GM12878 (cell line): Measurements from ENCODE around the gene SVOP. TPM values are rescaled to one million over a fixed set of nuclear protein-coding genes. Genes with fewer than 3 reads are reported as not detected.

Experiments
- ATAC-seq: fragments of 200-7000 bp; cut with Tn5 transposase; 3 replicates; pipeline ENCODE4 v1.9.1; 2020; ENCODE audit warnings: mild to moderate bottlenecking, moderate library complexity
- BruUV-seq: library from RNA; stranded (reverse); fragments of 400-500 nt; replicated peaks from 2 replicates; lab custom pipeline; 2021; lab: Mats Ljungman, UMichigan
- CTCF ChIA-PET: fragments of 300-600 bp; sonication (Branson Sonifier 250); formaldehyde crosslinking; extraction: SDS; loops from one replicate; lab custom pipeline; 2021; ENCODE audit warnings: inconsistent platforms; lab: Yijun Ruan, JAX
- POLR2A ChIA-PET: fragments of 350-600 bp; formaldehyde crosslinking; extraction: SDS; loops from one replicate; lab custom pipeline; 2021; ENCODE audit warnings: inconsistent platforms; lab: Charles Lee
- RAD21 ChIA-PET: fragments of 300-600 bp; sonication (Branson Sonifier 250); formaldehyde crosslinking; loops from one replicate; lab custom pipeline; 2023; ENCODE audit warnings: antibody characterized with exemption; ENCODE audit not compliant: unreplicated experiment; lab: Charles Lee
- SMC1A ChIA-PET: fragments of 300-600 bp; sonication (Branson Sonifier 250); formaldehyde crosslinking; loops from one replicate; lab custom pipeline; 2023; ENCODE audit not compliant: unreplicated experiment, uncharacterized antibody; lab: Charles Lee
- DNase-seq: peaks from one replicate; pipeline ENCODE4 v3.0.0-alpha.2; 2011; ENCODE audit warnings: low read depth, low spot score
- FAIRE-seq: peaks from 3 replicates; lab custom pipeline; 2011; peaks lifted over from hg19 to GRCh38; lab: Jason Lieb, UNC
- H2AFZ ChIP-seq: 2 replicates; pipeline ENCODE4 v1.6.0; 2011; ENCODE audit warnings: low read depth, low read length, control low read depth; ENCODE audit not compliant: control insufficient read depth
- H3K27ac ChIP-seq: 2 replicates; pipeline ENCODE4 v1.5.1; 2011; ENCODE audit warnings: control low read depth; ENCODE audit not compliant: control insufficient read depth, insufficient read depth
- H3K27me3 ChIP-seq, 2 experiments: replicated peaks in 1 of 2; 2 replicates each; pipeline versions ENCODE4 v1.6.0 to v1.6.1; 2011; ENCODE audit warnings: low read length in 1 of 2; ENCODE audit not compliant: control insufficient read depth in 2 of 2, insufficient read depth in 2 of 2
- H3K36me3 ChIP-seq, 2 experiments: 2 replicates each; pipeline ENCODE4 v1.5.1; 2011; ENCODE audit warnings: low read length in 1 of 2; ENCODE audit not compliant: control insufficient read depth in 2 of 2, insufficient read depth in 2 of 2
- H3K4me1 ChIP-seq: 2 replicates; pipeline ENCODE4 v1.6.1; 2011; ENCODE audit warnings: mild to moderate bottlenecking, low read length, moderate library complexity, mixed read lengths; ENCODE audit not compliant: control insufficient read depth, insufficient read depth
- H3K4me2 ChIP-seq: 2 replicates; pipeline ENCODE4 v1.6.0; 2011; ENCODE audit warnings: control low read depth; ENCODE audit not compliant: control insufficient read depth, insufficient read depth
- H3K4me3 ChIP-seq: fragments of 200-600 bp; sonication (generic); 2 replicates; pipeline ENCODE4 v1.5.1; 2016
- H3K79me2 ChIP-seq: 2 replicates; pipeline ENCODE4 v1.6.0; 2011; ENCODE audit warnings: low read length; ENCODE audit not compliant: control insufficient read depth, insufficient read depth
- H3K9ac ChIP-seq: 2 replicates; pipeline ENCODE4 v1.8.0; 2011; ENCODE audit warnings: low read length, control low read depth, mixed read lengths; ENCODE audit not compliant: control insufficient read depth, insufficient read depth
- H3K9me3 ChIP-seq: replicated peaks from 3 replicates; pipeline ENCODE4 v1.5.1; 2011; ENCODE audit warnings: mild to moderate bottlenecking, low read length; ENCODE audit not compliant: control insufficient read depth, insufficient read depth
- H4K20me1 ChIP-seq: 2 replicates; pipeline ENCODE4 v1.6.0; 2011; ENCODE audit not compliant: control insufficient read depth, insufficient read depth
- CHD2 ChIP-seq: IDR thresholded peaks from 2 replicates; pipeline ENCODE4 v1.6.1; 2011; ENCODE audit warnings: low read depth, low read length, improper control_type of control experiment, borderline replicate concordance
- IKZF1 ChIP-seq: fragments of 450-650 bp; conservative IDR thresholded peaks from 2 replicates; pipeline ENCODE4 v1.6.1; 2017; ENCODE audit warnings: antibody characterized with exemption, mild to moderate bottlenecking
- MYB ChIP-seq: fragments of 150-350 bp; IDR thresholded peaks from 2 replicates; pipeline ENCODE4 v1.6.1; 2014; ENCODE audit warnings: mild to moderate bottlenecking, low read depth, low read length, borderline replicate concordance
- POLR2AphosphoS2 ChIP-seq: IDR thresholded peaks from 2 replicates; pipeline ENCODE4 v1.6.1; 2011; ENCODE audit warnings: low read depth, mild to moderate bottlenecking, low read length, improper control_type of control experiment, moderate library complexity
- SMARCA5 ChIP-seq: fragments of 450-650 bp; IDR thresholded peaks from 2 replicates; pipeline ENCODE4 v1.6.1; 2017; ENCODE audit warnings: mild to moderate bottlenecking
- SMC3 ChIP-seq: IDR thresholded peaks from 2 replicates; pipeline ENCODE4 v1.6.1; 2011; ENCODE audit warnings: low read length, improper control_type of control experiment, borderline replicate concordance
- SP1 ChIP-seq: IDR thresholded peaks from one replicate; pipeline ENCODE4 v1.6.1; 2011; ENCODE audit warnings: low read depth, low read length
- USF1 ChIP-seq: IDR thresholded peaks from 2 replicates; pipeline ENCODE4 v1.6.1; 2011; ENCODE audit warnings: borderline replicate concordance, low read depth, mild to moderate bottlenecking, moderate library complexity, mixed read lengths, low read length; ENCODE audit not compliant: insufficient read depth; ENCODE audit errors: extremely low read length
- ZBTB33 ChIP-seq: fragments of 450-650 bp; IDR thresholded peaks from 2 replicates; pipeline ENCODE4 v1.6.1; 2017; ENCODE audit warnings: mild to moderate bottlenecking
- WGBS: methylation state at CpG from one replicate; pipeline ENCODE4 v1.1.6; 2016; ENCODE audit warnings: low lambda C conversion rate; ENCODE audit not compliant: insufficient replicate concordance, insufficient coverage; ENCODE audit errors: missing lambda C conversion rate; 5-methylcytosine and 5-hydroxymethylcytosine counted together
- in situ Hi-C: fragments of 300-500 bp; cut with MboI; formaldehyde crosslinking; loops from 9 replicates; pipeline ENCODE4 v1.14.3; 2018; ENCODE audit warnings: mixed read lengths
- intact Hi-C: fragments of 100-400 bp; cut with micrococcal nuclease; formaldehyde crosslinking; loops from one replicate; pipeline ENCODE4 v1.14.2; 2022; ENCODE audit not compliant: unreplicated experiment
- polyA plus RNA-seq, 11 experiments: library from polyadenylated mRNA; depleted of rRNA in 4 of 11; unstranded in 6 of 11; stranded (reverse) in 5 of 11; fragments of >200 nt; fragmentation: Nextera tagmentation in 4 of 11; fragmentation: Illumina TruSeq in 1 of 11; extraction: Ambion mirVana in 4 of 11; extraction: Trizol in 1 of 11; gene quantifications; 1 replicate in 1 of 11; 2 replicates in 10 of 11; pipeline versions ENCODE4 v1.2.1 to v1.2.3, GENCODE V29; 2011 to 2016; ENCODE audit warnings: inconsistent platforms in 2 of 11, missing spikeins in 2 of 11, low read depth in 1 of 11
- total RNA-seq, 4 experiments: library from RNA; depleted of rRNA in 3 of 4; stranded (reverse); fragments of >200 nt in 3 of 4; fragmentation: Illumina TruSeq in 1 of 4; extraction: Trizol in 1 of 4; gene quantifications; 2 replicates each; pipeline versions ENCODE4 v1.2.1 to v1.2.3, GENCODE V29; 2013 to 2021

Gene SVOP
- total and polyA plus RNA-seq, 10 of the 15 experiments (the other 5 are each of a cell fraction or from before 2014, with no cell fraction given) = under 0.01 TPM; not detected in 9

- no peak for ATAC-seq
- SMC1A ChIA-PET = interaction anchor here (0.6 kb wide), 1 partner anchor 29 kb away, joined by 3 read pairs; no protein-coding TSS in a partner anchor
These were observed 56.2 kb downstream of the SVOP start for GRCh38 chr12:108964371-108965352.

More at GRCh38 chr12:108964371-108965352, 56.2 kb downstream of the SVOP start:
- no peaks in the 10 kb centered on the region for H3K4me1 ChIP-seq
- in situ Hi-C loops (no loop called here), intact Hi-C loops (loop anchor here (5.0 kb wide), 1 partner anchor 128 kb away; the partner anchor contains the start of gene ALKBH2)
- H2AFZ ChIP-seq = no peak overlapping the region
- TF ChIP-seq POLR2AphosphoS2 = no peak
- no peak for TF ChIP-seq ZBTB33
- TF ChIP-seq USF1 = no peak
- TF ChIP-seq MYB = no peak
- TF ChIP-seq SP1 = no peak
- no peak for TF ChIP-seq IKZF1
- TF ChIP-seq SMARCA5 = no peak
- no peak for TF ChIP-seq SMC3
- TF ChIP-seq CHD2 = no peak
- H3K9me3 ChIP-seq = no peaks in the 10 kb centered on the region
- no peak overlapping the region for H3K4me2 ChIP-seq
- no peak for FAIRE-seq
- H4K20me1 ChIP-seq = no peaks in the 10 kb centered on the region
- no peak for DNase-seq
- no peak overlapping the region for H3K27ac ChIP-seq
- CTCF ChIA-PET = interaction anchor here (1.3 kb wide), 1 partner anchor 81 kb away, joined by 6 read pairs; no protein-coding TSS in a partner anchor
- no peak overlapping the region for H3K9ac ChIP-seq
- no TSS peak for BruUV-seq
- WGBS = 57% methylated on average over 8 of the region's 8 CpGs
- H3K27me3 ChIP-seq = no peaks in the 10 kb centered on the region
- H3K4me3 ChIP-seq = no peak overlapping the region
- no peaks in the 10 kb centered on the region for H3K79me2 ChIP-seq
- no peaks in the 10 kb centered on the region for H3K36me3 ChIP-seq
- RAD21 ChIA-PET = no interaction called here
- POLR2A ChIA-PET = no interaction called here
